H9 (cell line): ENCODE data around the gene SLC2A9. TPM values are rescaled to one million over a fixed set of nuclear protein-coding genes. Genes with fewer than 3 reads are reported as not detected.

Experiments
- DNase-seq: peaks from one replicate; pipeline ENCODE4 v3.0.0-alpha.2; 2017
- H2AFZ ChIP-seq: one replicate; pipeline ENCODE4 v1.6.1; 2013; ENCODE audit warnings: mild to moderate bottlenecking, low read length, control low read depth, moderate library complexity
- H2AK5ac ChIP-seq: 2 replicates; pipeline ENCODE4 v1.6.1; 2013; ENCODE audit warnings: low read length, control low read depth, mixed read lengths; ENCODE audit not compliant: insufficient read length
- H2BK120ac ChIP-seq: one replicate; pipeline ENCODE4 v1.6.1; 2013; ENCODE audit warnings: low read depth, mild to moderate bottlenecking, low read length, control low read depth, inconsistent platforms; ENCODE audit not compliant: poor library complexity, severe bottlenecking
- H2BK12ac ChIP-seq: 2 replicates; pipeline ENCODE4 v1.6.1; 2013; ENCODE audit warnings: low read length, control low read depth, mixed read lengths, low read depth; ENCODE audit not compliant: insufficient read length
- H2BK15ac ChIP-seq: 2 replicates; pipeline ENCODE4 v1.6.1; 2013; ENCODE audit warnings: low read depth, low read length, control low read depth
- H2BK20ac ChIP-seq: one replicate; pipeline ENCODE4 v1.6.1; 2013; ENCODE audit warnings: low read depth, mild to moderate bottlenecking, low read length, control low read depth, inconsistent platforms; ENCODE audit not compliant: poor library complexity, severe bottlenecking
- H2BK5ac ChIP-seq: 2 replicates; pipeline ENCODE4 v1.6.1; 2013; ENCODE audit warnings: low read length, control low read depth, mixed read lengths; ENCODE audit not compliant: insufficient read length
- H3K14ac ChIP-seq: 2 replicates; pipeline ENCODE4 v1.6.1; 2013; ENCODE audit warnings: low read length, control low read depth; ENCODE audit not compliant: insufficient read depth
- H3K18ac ChIP-seq: 2 replicates; pipeline ENCODE4 v1.6.1; 2013; ENCODE audit warnings: low read depth, mild to moderate bottlenecking, mixed read lengths, low read length, control low read depth; ENCODE audit not compliant: insufficient read length
- H3K23ac ChIP-seq: 2 replicates; pipeline ENCODE4 v1.6.1; 2013; ENCODE audit warnings: low read length, control low read depth, mixed read lengths, low read depth; ENCODE audit not compliant: insufficient read length
- H3K23me2 ChIP-seq: 2 replicates; pipeline ENCODE4 v1.6.1; 2013; ENCODE audit warnings: low read depth, mild to moderate bottlenecking, mixed read lengths, low read length, control low read depth; ENCODE audit not compliant: insufficient read length, poor library complexity, severe bottlenecking
- H3K27ac ChIP-seq: 2 replicates; pipeline ENCODE4 v1.5.1; 2013; ENCODE audit warnings: low read length, control low read depth, mixed read lengths, low read depth; ENCODE audit not compliant: insufficient read length
- H3K27me3 ChIP-seq: 2 replicates; pipeline ENCODE4 v1.6.1; 2013; ENCODE audit warnings: low read length, control low read depth, inconsistent platforms; ENCODE audit not compliant: insufficient read depth
- H3K4ac ChIP-seq: 2 replicates; pipeline ENCODE4 v1.6.1; 2013; ENCODE audit warnings: low read depth, mild to moderate bottlenecking, control low read depth, inconsistent platforms, low read length, moderate library complexity
- H3K4me1 ChIP-seq: 2 replicates; pipeline ENCODE4 v1.6.1; 2013; ENCODE audit warnings: low read length, control low read depth, inconsistent platforms; ENCODE audit not compliant: insufficient read depth
- H3K4me2 ChIP-seq: 2 replicates; pipeline ENCODE4 v1.6.1; 2013; ENCODE audit warnings: low read length, control low read depth, mixed read lengths; ENCODE audit not compliant: insufficient read length, insufficient read depth
- H3K56ac ChIP-seq: 2 replicates; pipeline ENCODE4 v1.6.1; 2013; ENCODE audit warnings: low read depth, mild to moderate bottlenecking, mixed read lengths, low read length, control low read depth; ENCODE audit not compliant: insufficient read length
- H3K79me1 ChIP-seq: 2 replicates; pipeline ENCODE4 v1.6.1; 2013; ENCODE audit warnings: low read depth, mild to moderate bottlenecking, moderate library complexity, low read length, control low read depth, inconsistent platforms; ENCODE audit not compliant: insufficient read depth, poor library complexity, severe bottlenecking
- H3K79me2 ChIP-seq: 2 replicates; pipeline ENCODE4 v1.6.1; 2013; ENCODE audit warnings: low read length, control low read depth, inconsistent platforms; ENCODE audit not compliant: insufficient read depth
- H3K9ac ChIP-seq: 2 replicates; pipeline ENCODE4 v1.6.1; 2013; ENCODE audit warnings: low read length, control low read depth, mixed read lengths; ENCODE audit not compliant: insufficient read length; ENCODE audit errors: extremely low read depth
- H3K9me3 ChIP-seq: one replicate; pipeline ENCODE4 v1.6.1; 2013; ENCODE audit warnings: low read depth, low read length, inconsistent platforms; ENCODE audit not compliant: control insufficient read depth
- H3T11ph ChIP-seq: one replicate; pipeline ENCODE4 v1.6.1; 2013; ENCODE audit warnings: mild to moderate bottlenecking, low read length, control low read depth, inconsistent platforms
- H4K20me1 ChIP-seq: one replicate; pipeline ENCODE4 v1.6.1; 2013; ENCODE audit not compliant: control insufficient read depth, insufficient read length, insufficient read depth
- H4K5ac ChIP-seq: 2 replicates; pipeline ENCODE4 v1.6.1; 2013; ENCODE audit warnings: low read depth, mild to moderate bottlenecking, mixed read lengths, low read length, control low read depth; ENCODE audit not compliant: insufficient read length
- H4K8ac ChIP-seq: replicated peaks from 2 replicates; pipeline ENCODE4 v1.6.1; 2013; ENCODE audit warnings: low read length, control low read depth, mixed read lengths, low read depth; ENCODE audit not compliant: insufficient read length
- H4K91ac ChIP-seq: 2 replicates; pipeline ENCODE4 v1.6.1; 2013; ENCODE audit warnings: low read depth, mild to moderate bottlenecking, moderate library complexity, mixed read lengths, low read length, control low read depth; ENCODE audit not compliant: insufficient read length
- H3K27ac Mint-ChIP-seq, 3 experiments: 2 replicates in 2 of 3; 3 replicates in 1 of 3; pipeline ENCODE4 v1.8.0; 2020 to 2021; ENCODE audit warnings: mixed read lengths in 3 of 3, mild to moderate bottlenecking in 1 of 3, moderate library complexity in 1 of 3
- H3K27me3 Mint-ChIP-seq: 2 replicates; pipeline ENCODE4 v1.8.0; 2021; ENCODE audit warnings: low read depth, mild to moderate bottlenecking, moderate library complexity, mixed read lengths
- H3K36me3 Mint-ChIP-seq, 3 experiments: 2 replicates in 2 of 3; 3 replicates in 1 of 3; pipeline ENCODE4 v1.8.0; 2020 to 2021; ENCODE audit warnings: low read depth in 3 of 3, mixed read lengths in 3 of 3; ENCODE audit not compliant: insufficient read depth in 1 of 3
- H3K4me1 Mint-ChIP-seq, 2 experiments: 2 replicates each; pipeline ENCODE4 v1.8.0; 2020; ENCODE audit warnings: mixed read lengths in 2 of 2
- H3K4me3 Mint-ChIP-seq, 2 experiments: 2 replicates in 1 of 2; 3 replicates in 1 of 2; pipeline ENCODE4 v1.8.0; 2020 to 2021; ENCODE audit warnings: mild to moderate bottlenecking in 2 of 2, mixed read lengths in 2 of 2, moderate library complexity in 1 of 2
- H3K9me3 Mint-ChIP-seq, 2 experiments: 2 replicates in 1 of 2; 3 replicates in 1 of 2; pipeline ENCODE4 v1.8.0; 2020; ENCODE audit warnings: mild to moderate bottlenecking in 2 of 2, mixed read lengths in 2 of 2, moderate library complexity in 1 of 2
- WGBS: extraction: QIAGEN DNeasy Blood & Tissue Kit; methylation state at CpG from one replicate; pipeline ENCODE4 v1.1.7; 2013; ENCODE audit warnings: missing lambda C conversion rate, low lambda C conversion rate, mixed read lengths; ENCODE audit not compliant: insufficient read length; ENCODE audit errors: extremely low coverage; 5-methylcytosine and 5-hydroxymethylcytosine counted together
- total RNA-seq: library from RNA; stranded (reverse); gene quantifications from 2 replicates; pipeline ENCODE4 v1.2.1, GENCODE V29; 2021
- TF ChIP-seq, protein P1 (sequence below): fragments of 200-600 bp; sonication (generic); conservative IDR thresholded peaks from 3 replicates; pipeline ENCODE4 v1.8.0; 2021; ENCODE audit warnings: antibody characterized with exemption, mild to moderate bottlenecking

Gene SLC2A9
- total RNA-seq, 1 experiment from 2014 or later: 0.79 TPM

DNA sequence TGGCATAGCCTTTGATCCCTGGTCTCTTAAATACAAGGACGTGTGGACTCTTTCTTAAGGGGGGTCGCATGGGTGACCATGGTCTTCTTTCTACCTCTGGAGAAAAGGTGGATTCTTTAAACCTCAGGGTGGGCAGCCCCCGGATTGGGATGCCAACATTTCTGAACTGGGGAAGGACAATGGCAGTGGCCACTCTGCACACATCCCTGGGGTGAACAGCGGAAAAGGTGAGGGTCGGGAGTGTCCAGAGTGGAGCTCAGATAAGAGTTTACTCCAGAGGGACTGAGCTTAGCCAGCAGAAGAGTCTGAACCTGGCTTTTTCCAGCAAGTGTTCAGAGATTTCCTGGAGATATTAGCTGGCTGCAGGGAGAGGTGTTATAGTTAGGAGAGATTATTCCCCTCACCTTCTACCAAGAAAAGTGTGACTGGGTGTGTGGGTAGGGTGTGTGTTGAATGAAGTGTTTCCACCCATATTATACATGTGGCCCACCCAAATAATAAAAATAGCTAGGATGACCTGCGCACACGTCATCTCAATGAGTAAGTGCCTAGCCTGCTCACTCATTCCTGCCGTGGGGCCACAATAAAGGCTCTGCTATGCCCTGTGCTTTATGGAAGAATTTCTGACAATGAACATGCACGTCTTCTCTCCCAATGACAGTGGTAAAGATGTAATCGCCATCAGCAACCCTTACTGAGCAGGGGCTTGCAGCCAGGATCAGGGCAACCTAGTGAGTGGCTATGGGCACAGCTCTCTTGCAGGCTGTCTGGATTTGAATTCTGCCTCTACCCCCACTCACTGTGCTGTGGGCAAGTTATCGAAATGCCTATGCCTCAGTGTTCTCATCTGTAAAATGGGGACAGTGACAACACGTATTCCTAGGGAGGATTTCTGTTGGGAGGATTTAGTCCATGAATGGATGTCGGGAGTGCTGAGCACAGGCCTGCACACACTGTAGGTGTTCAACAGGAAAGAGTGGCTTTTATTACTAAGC lies 76.6 kb downstream of the SLC2A9 start:
- Histone ChIP-seq H3K4me2 (no peak overlapping the region), H2AFZ (no peak overlapping the region), H3K9ac (no peak overlapping the region), H3K4me1 (no peaks in the 10 kb centered on the region), H3K27me3 (no peaks in the 10 kb centered on the region), H4K8ac (no peak overlapping the region), H4K91ac (no peak overlapping the region), H3K56ac (no peak overlapping the region), H2BK15ac (no peak overlapping the region), H3K14ac (no peak overlapping the region), H3K18ac (no peak overlapping the region), H3K9me3 (no peaks in the 10 kb centered on the region), H3K23me2 (no peaks in the 10 kb centered on the region), H2BK12ac (no peak overlapping the region), H2BK120ac (no peak overlapping the region), H3K27ac (no peak overlapping the region), H3K23ac (no peak overlapping the region), H3K79me1 (no peaks in the 10 kb centered on the region), H2AK5ac (no peak overlapping the region), H3K4ac (no peak overlapping the region), H4K20me1 (no peaks in the 10 kb centered on the region), H3T11ph (no peak overlapping the region), H4K5ac (no peak overlapping the region), H2BK20ac (no peak overlapping the region), H2BK5ac (no peak overlapping the region), H3K79me2 (no peaks in the 10 kb centered on the region)
- Mint-ChIP-seq H3K9me3 (no peaks in the 10 kb centered on the region), H3K4me3 (no peak overlapping the region), H3K36me3 (no peaks in the 10 kb centered on the region), H3K4me1 (peaks cover 15 to 17% of the 10 kb centered on the region in 2 experiments), H3K27ac (no peak overlapping the region; a peak in 1 of 7 replicates), H3K27me3 (peaks cover 6% of the 10 kb centered on the region)
- TF ChIP-seq, protein P1, sequence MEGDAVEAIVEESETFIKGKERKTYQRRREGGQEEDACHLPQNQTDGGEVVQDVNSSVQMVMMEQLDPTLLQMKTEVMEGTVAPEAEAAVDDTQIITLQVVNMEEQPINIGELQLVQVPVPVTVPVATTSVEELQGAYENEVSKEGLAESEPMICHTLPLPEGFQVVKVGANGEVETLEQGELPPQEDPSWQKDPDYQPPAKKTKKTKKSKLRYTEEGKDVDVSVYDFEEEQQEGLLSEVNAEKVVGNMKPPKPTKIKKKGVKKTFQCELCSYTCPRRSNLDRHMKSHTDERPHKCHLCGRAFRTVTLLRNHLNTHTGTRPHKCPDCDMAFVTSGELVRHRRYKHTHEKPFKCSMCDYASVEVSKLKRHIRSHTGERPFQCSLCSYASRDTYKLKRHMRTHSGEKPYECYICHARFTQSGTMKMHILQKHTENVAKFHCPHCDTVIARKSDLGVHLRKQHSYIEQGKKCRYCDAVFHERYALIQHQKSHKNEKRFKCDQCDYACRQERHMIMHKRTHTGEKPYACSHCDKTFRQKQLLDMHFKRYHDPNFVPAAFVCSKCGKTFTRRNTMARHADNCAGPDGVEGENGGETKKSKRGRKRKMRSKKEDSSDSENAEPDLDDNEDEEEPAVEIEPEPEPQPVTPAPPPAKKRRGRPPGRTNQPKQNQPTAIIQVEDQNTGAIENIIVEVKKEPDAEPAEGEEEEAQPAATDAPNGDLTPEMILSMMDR: no peak
- no peak for DNase-seq
- no CpG with 5 or more reads among the region's 13 CpGs for WGBS
